Endothelial cell of umbilical vein (primary cell): ENCODE results near the gene UBE3D. TPM values are rescaled to one million over a fixed set of nuclear protein-coding genes. Genes with fewer than 3 reads are reported as not detected.
A peak's percentile ranks its signal among the peaks of the same experiment; 100 is the strongest.

Experiments used
- BruUV-seq: library from RNA; stranded (reverse); fragments of 400-500 nt; replicated peaks from 2 replicates; lab custom pipeline; 2021; lab: Mats Ljungman, UMichigan
- CTCF ChIA-PET: fragments of 300-600, 350-600 bp; sonication (Branson Sonifier 250); formaldehyde crosslinking; loops from one replicate; lab custom pipeline; 2021; ENCODE audit warnings: antibody characterized with exemption, inconsistent platforms; lab: Charles Lee
- POLR2A ChIA-PET: fragments of 300-600, 350-600 bp; sonication (Branson Sonifier 250); formaldehyde crosslinking; loops from one replicate; lab custom pipeline; 2021; ENCODE audit warnings: antibody characterized with exemption, inconsistent platforms; lab: Charles Lee
- DNase-seq: peaks from one replicate; pipeline ENCODE4 v3.0.0-alpha.2; 2011; ENCODE audit warnings: low read depth, low spot score
- FAIRE-seq: peaks from 2 replicates; lab custom pipeline; 2011; peaks lifted over from hg19 to GRCh38; lab: Jason Lieb, UNC
- H2AFZ ChIP-seq: 2 replicates; pipeline ENCODE4 v1.6.0; 2012; ENCODE audit warnings: low read depth, low read length, control low read depth, inconsistent platforms
- H3K27ac ChIP-seq: 2 replicates; pipeline ENCODE4 v1.5.1; 2011; ENCODE audit warnings: low read depth, mild to moderate bottlenecking, control low read depth, low read length, moderate library complexity; ENCODE audit not compliant: insufficient read depth
- H3K27me3 ChIP-seq, 2 experiments: 2 replicates each; pipeline versions ENCODE4 v1.6.0 to v1.6.1; 2011; ENCODE audit warnings: low read length in 2 of 2, mixed read lengths in 1 of 2; ENCODE audit not compliant: control insufficient read depth in 2 of 2, insufficient read depth in 2 of 2
- H3K36me3 ChIP-seq, 2 experiments: 2 replicates in 1 of 2; 3 replicates in 1 of 2; pipeline ENCODE4 v1.5.1; 2011; ENCODE audit warnings: low read length in 2 of 2, mild to moderate bottlenecking in 1 of 2, moderate library complexity in 1 of 2; ENCODE audit not compliant: control insufficient read depth in 2 of 2, insufficient read depth in 2 of 2; ENCODE audit errors: extremely low read depth in 1 of 2
- H3K4me1 ChIP-seq: 3 replicates; pipeline ENCODE4 v1.5.1; 2011; ENCODE audit warnings: mild to moderate bottlenecking, low read length; ENCODE audit not compliant: control insufficient read depth, insufficient read depth; ENCODE audit errors: extremely low read depth
- H3K4me2 ChIP-seq: 2 replicates; pipeline ENCODE4 v1.6.1; 2011; ENCODE audit warnings: low read length, control low read depth, mixed read lengths; ENCODE audit not compliant: insufficient read depth
- H3K4me3 ChIP-seq, 3 experiments: fragments of 200-600 bp in 1 of 3; sonication (generic), shearing (Covaris generic) in 1 of 3; replicated peaks in 1 of 3; 2 replicates each; pipeline ENCODE4 v1.5.1; 2011 to 2016; ENCODE audit warnings: control low read depth in 3 of 3, low read length in 3 of 3, mild to moderate bottlenecking in 2 of 3, inconsistent platforms in 1 of 3, low read depth in 1 of 3, moderate library complexity in 1 of 3; ENCODE audit not compliant: insufficient read depth in 1 of 3
- H3K79me2 ChIP-seq: 2 replicates; pipeline ENCODE4 v1.6.0; 2012; ENCODE audit warnings: low read length, inconsistent platforms; ENCODE audit not compliant: control insufficient read depth, insufficient read depth
- H3K9ac ChIP-seq: replicated peaks from 2 replicates; pipeline ENCODE3; 2011; ENCODE audit warnings: low read length, control low read depth; ENCODE audit not compliant: insufficient read depth; ENCODE audit errors: extremely low read depth
- H3K9me1 ChIP-seq: replicated peaks from 3 replicates; pipeline ENCODE4 v1.6.0; 2011; ENCODE audit warnings: mild to moderate bottlenecking, low read length; ENCODE audit not compliant: control insufficient read depth, insufficient read depth; ENCODE audit errors: extremely low read depth
- H3K9me3 ChIP-seq: replicated peaks from 2 replicates; pipeline ENCODE4 v1.5.1; 2012; ENCODE audit warnings: low read length, inconsistent platforms; ENCODE audit not compliant: control insufficient read depth, insufficient read depth
- H4K20me1 ChIP-seq: replicated peaks from 2 replicates; pipeline ENCODE3; 2011; ENCODE audit warnings: mild to moderate bottlenecking, low read length; ENCODE audit not compliant: control insufficient read depth, insufficient read depth; ENCODE audit errors: extremely low read depth
- EZH2 ChIP-seq: IDR thresholded peaks from 2 replicates; pipeline ENCODE4 v1.6.1; 2012; ENCODE audit warnings: borderline replicate concordance, low read depth, mild to moderate bottlenecking, moderate library complexity, low read length, inconsistent platforms; ENCODE audit not compliant: severe bottlenecking
- FOS ChIP-seq: IDR thresholded peaks from 2 replicates; pipeline ENCODE4 v1.6.1; 2011; ENCODE audit warnings: mild to moderate bottlenecking, low read length, moderate library complexity, borderline replicate concordance; ENCODE audit not compliant: insufficient read depth
- GATA2 ChIP-seq: IDR thresholded peaks from 2 replicates; pipeline ENCODE4 v1.7.0; 2011; ENCODE audit warnings: low read depth, mild to moderate bottlenecking, moderate library complexity, mixed read lengths, low read length; ENCODE audit not compliant: insufficient read length, insufficient read depth
- JUN ChIP-seq: IDR thresholded peaks from 2 replicates; pipeline ENCODE4 v1.6.1; 2011; ENCODE audit warnings: borderline replicate concordance, low read depth; ENCODE audit not compliant: insufficient read length, insufficient read depth
- MYC ChIP-seq: IDR thresholded peaks from one replicate; pipeline ENCODE4 v1.6.1; 2011; ENCODE audit warnings: mild to moderate bottlenecking, low read depth, low read length
- POLR2A ChIP-seq: IDR thresholded peaks from 2 replicates; pipeline ENCODE4 v1.6.1; 2012; ENCODE audit warnings: low read depth, mild to moderate bottlenecking, control low read depth, low read length
- POLR2AphosphoS5 ChIP-seq: IDR thresholded peaks from 2 replicates; pipeline ENCODE4 v1.6.1; 2012; ENCODE audit warnings: low read depth, mild to moderate bottlenecking, control low read depth, low read length, moderate library complexity; ENCODE audit not compliant: insufficient read depth
- dilution Hi-C: fragments of 300-500 bp; cut with MboI; formaldehyde crosslinking; loops from one replicate; pipeline ENCODE4 v1.15.0; 2019; ENCODE audit warnings: low sequenced_read_pairs; ENCODE audit not compliant: extremely low pct_ligation_motif_present
- intact Hi-C: fragments of 100-400 bp; cut with micrococcal nuclease; formaldehyde crosslinking; loops from one replicate; pipeline ENCODE4 v1.10.0; 2022
- polyA plus RNA-seq, 4 experiments: library from polyadenylated mRNA; depleted of rRNA in 3 of 4; stranded (reverse) in 3 of 4; unstranded in 1 of 4; fragments of >200 nt; gene quantifications; 2 replicates each; pipeline versions ENCODE4 v1.2.1 to v1.2.3, GENCODE V29; 2011 to 2012; ENCODE audit warnings: missing spikeins in 1 of 4
- total RNA-seq: library from RNA; stranded (reverse); gene quantifications from 2 replicates; pipeline ENCODE4 v1.2.3, GENCODE V29; 2021
- TF ChIP-seq, protein P1 (sequence below), 2 donors: IDR thresholded peaks; 1 replicate in 1 of 2; 2 replicates in 1 of 2; pipeline ENCODE4 v1.5.1; 2011; ENCODE audit warnings: low read length in 2 of 2, mild to moderate bottlenecking in 2 of 2, moderate library complexity in 2 of 2, control low read depth in 1 of 2, inconsistent platforms in 1 of 2, low read depth in 1 of 2; ENCODE audit not compliant: insufficient read depth in 1 of 2; ENCODE audit errors: extremely low read depth in 1 of 2

Gene UBE3D
- total and polyA plus RNA-seq, 2 donors (not counting 3 experiments of a cell fraction or from before 2014, with no cell fraction given) = 1.9 to 6.2 TPM

DNA sequence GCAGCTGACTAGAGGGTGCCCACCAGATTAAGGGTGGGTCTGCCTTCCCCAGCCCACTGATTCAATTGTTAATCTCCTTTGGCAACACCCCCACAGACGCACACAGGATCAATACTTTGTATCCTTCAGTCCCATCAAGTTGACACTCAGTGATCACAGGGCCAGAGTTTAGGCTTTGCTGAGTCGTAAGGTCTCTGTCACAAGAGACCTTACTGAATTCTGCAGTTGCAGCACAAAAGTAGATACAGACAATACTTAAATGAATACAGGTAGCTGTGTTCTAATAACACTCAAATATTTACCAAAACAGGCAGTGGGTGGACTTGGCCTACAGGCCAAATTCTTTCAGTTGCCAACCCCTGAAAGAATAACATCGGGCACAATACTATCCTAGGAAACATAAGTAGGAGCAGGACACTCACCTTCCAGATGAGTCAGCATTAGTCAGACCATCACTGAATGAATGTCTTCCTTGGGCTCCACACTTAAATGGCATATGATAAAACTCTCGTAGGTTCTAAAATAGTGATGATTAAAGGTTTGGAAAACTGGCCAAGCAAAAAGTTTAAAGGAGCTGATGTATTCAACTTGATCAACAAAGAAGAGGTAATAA lies 190.0 kb downstream of the UBE3D start:
- ChIA-PET POLR2A (no interaction called here), CTCF (interaction anchor here (1.1 to 1.3 kb wide), 2 partner anchors 13 to 15 kb away, joined by 3 to 6 read pairs; no protein-coding TSS in a partner anchor)
- Histone ChIP-seq H3K9me3 (no peaks in the 10 kb centered on the region), H3K79me2 (no peaks in the 10 kb centered on the region), H3K9me1 (no peaks in the 10 kb centered on the region), H3K4me1 (peaks cover 34% of the 10 kb centered on the region), H3K27ac (peak overlapping the region; percentile 28), H3K9ac (no peak overlapping the region), H3K4me2 (peak overlapping the region; percentile 17), H3K36me3 (no peaks in the 10 kb centered on the region), H3K4me3 (no peak overlapping the region), H3K27me3 (no peaks in the 10 kb centered on the region), H4K20me1 (no peaks in the 10 kb centered on the region), H2AFZ (no peak overlapping the region)
- dilution Hi-C loops = no loop called here
- TF ChIP-seq JUN = peak; percentile 83
- TF ChIP-seq POLR2A = no peak
- TF ChIP-seq POLR2AphosphoS5 = peak; percentile 63
- TF ChIP-seq FOS = peak; percentile 97
- no peak for TF ChIP-seq EZH2
- TF ChIP-seq GATA2 = peak; percentile 64
- TF ChIP-seq, protein P1, sequence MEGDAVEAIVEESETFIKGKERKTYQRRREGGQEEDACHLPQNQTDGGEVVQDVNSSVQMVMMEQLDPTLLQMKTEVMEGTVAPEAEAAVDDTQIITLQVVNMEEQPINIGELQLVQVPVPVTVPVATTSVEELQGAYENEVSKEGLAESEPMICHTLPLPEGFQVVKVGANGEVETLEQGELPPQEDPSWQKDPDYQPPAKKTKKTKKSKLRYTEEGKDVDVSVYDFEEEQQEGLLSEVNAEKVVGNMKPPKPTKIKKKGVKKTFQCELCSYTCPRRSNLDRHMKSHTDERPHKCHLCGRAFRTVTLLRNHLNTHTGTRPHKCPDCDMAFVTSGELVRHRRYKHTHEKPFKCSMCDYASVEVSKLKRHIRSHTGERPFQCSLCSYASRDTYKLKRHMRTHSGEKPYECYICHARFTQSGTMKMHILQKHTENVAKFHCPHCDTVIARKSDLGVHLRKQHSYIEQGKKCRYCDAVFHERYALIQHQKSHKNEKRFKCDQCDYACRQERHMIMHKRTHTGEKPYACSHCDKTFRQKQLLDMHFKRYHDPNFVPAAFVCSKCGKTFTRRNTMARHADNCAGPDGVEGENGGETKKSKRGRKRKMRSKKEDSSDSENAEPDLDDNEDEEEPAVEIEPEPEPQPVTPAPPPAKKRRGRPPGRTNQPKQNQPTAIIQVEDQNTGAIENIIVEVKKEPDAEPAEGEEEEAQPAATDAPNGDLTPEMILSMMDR (IDR thresholded peaks at IDR 0.05; ENCODE audit: extremely low read depth in 1 of 2, insufficient read depth in 1 of 2, low read depth in 1 of 2, low read length in 2 of 2) = no peak
- no peak for TF ChIP-seq MYC
- intact Hi-C loops = no loop called here
- DNase-seq (peak; percentile 86), FAIRE-seq (peak; percentile 99)
- no TSS peak for BruUV-seq
